Colon (tissue), 2 donors: ENCODE measurements around the gene SIVA1.
"Not testable (repeated sequence)": the region's sequence is repeated elsewhere in the genome, so short reads cannot be mapped to it uniquely, and the experiment has no call there.

Experiments
- FAIRE-seq: peaks from 2 replicates; lab custom pipeline; 2012; peaks lifted over from hg19 to GRCh38; lab: Jason Lieb, UNC
- donor health status: control.
- donor health status: control.

The SIVA1 gene

GRCh38 chr14:104721505-104722431 is 31.2 kb upstream of the SIVA1 start:
- no peak for FAIRE-seq

- no peak for FAIRE-seq
Measured at GRCh38 chr14:104722938-104723650, 29.9 kb upstream of the SIVA1 start.

- no peak for FAIRE-seq
Measured at GRCh38 chr14:104723651-104724406, 29.1 kb upstream of the SIVA1 start, which contains the start of gene ADSS1. Gene ADSS1, plus strand, starts transcription at chr14:104724229. Its CDS starts 42 bp downstream, at chr14:104724271.

- FAIRE-seq: no peak
Measured at GRCh38 chr14:104724407-104724980, 28.5 kb upstream of the SIVA1 start.

GRCh38 chr14:104724981-104725771 is 27.8 kb upstream of the SIVA1 start:
- no peak for FAIRE-seq

- FAIRE-seq: no peak
Measured at GRCh38 chr14:104725772-104726548, 27.0 kb upstream of the SIVA1 start.

GRCh38 chr14:104726600-104727451 is 26.1 kb upstream of the SIVA1 start:
- no peak for FAIRE-seq

- no peak for FAIRE-seq
Measured at GRCh38 chr14:104728631-104729030, 24.3 kb upstream of the SIVA1 start.

- FAIRE-seq: not testable (repeated sequence)
Measured at GRCh38 chr14:104729176-104729834, 23.6 kb upstream of the SIVA1 start.

- no peak for FAIRE-seq
Measured at GRCh38 chr14:104729835-104730181, 23.1 kb upstream of the SIVA1 start.

- no peak for FAIRE-seq
Measured at GRCh38 chr14:104730487-104730886, 22.5 kb upstream of the SIVA1 start.

GRCh38 chr14:104731320-104732294 is 21.3 kb upstream of the SIVA1 start:
- no peak for FAIRE-seq

- FAIRE-seq: no peak
Measured at GRCh38 chr14:104732355-104732804, 20.6 kb upstream of the SIVA1 start.

- FAIRE-seq: no peak
Measured at GRCh38 chr14:104732931-104733681, 19.8 kb upstream of the SIVA1 start.

- no peak for FAIRE-seq
Measured at GRCh38 chr14:104734051-104734587, 18.8 kb upstream of the SIVA1 start.

- no peak for FAIRE-seq
Measured at GRCh38 chr14:104734601-104734990, 18.4 kb upstream of the SIVA1 start.
